HT1080 (cell line): ENCODE measurements around the gene GREB1. TPM values are rescaled to one million over a fixed set of nuclear protein-coding genes. Genes with fewer than 3 reads are reported as not detected.

ENCODE experiments used
- DNase-seq: peaks from one replicate; pipeline ENCODE4 v3.0.0-alpha.2; 2015; ENCODE audit warnings: low read depth
- total RNA-seq: library from RNA; depleted of rRNA; stranded (reverse); fragments of >200 nt; shearing (Covaris generic); gene quantifications from 2 replicates; pipeline ENCODE4 v1.2.3, GENCODE V29; 2014

The GREB1 gene
- total RNA-seq, 1 experiment from 2014 or later, result 1.7 TPM

DNA sequence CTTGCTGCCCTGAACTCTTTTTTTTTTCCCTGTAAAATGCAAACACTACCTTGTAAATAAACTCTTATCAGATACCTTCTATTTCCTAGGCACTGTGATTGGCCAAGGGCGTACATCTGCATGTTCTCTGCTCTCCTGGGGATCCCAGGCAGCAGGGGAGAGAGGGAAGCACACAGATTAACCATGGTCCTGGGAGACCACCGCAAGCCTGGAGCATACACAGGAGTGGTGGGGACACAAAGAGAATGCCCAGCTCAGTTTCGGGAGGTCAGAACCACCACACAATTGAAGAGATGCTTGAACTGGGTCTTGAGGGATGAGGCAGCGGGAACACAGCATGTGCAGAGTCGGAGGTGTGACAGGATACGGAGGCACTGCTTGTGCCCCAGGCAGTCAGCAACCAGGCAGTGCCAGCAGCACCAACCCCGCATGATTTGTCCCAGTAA, 2.1 kb downstream of the GREB1 start:
- DNase-seq, result no peak

DNA sequence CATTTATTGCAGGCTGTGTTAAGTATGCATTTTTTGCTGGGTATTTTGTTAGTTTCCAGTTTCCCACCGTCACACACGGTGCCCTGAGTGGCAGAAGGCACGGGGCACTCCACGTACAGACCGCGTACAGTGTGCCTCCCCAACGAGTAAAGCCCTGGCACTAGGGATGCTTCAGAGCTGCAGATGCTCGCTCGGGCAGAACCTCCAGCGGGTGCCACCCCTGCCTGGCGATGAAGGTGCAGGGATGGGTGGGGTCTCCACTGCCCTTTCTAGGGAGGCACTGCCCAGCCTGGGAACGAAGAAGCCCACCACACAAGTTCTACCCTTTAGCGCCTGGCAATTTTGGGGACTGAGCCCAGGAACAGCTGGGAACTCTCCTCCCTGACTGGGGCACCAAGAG, 4.1 kb downstream of the GREB1 start:
- no peak for DNase-seq

DNA sequence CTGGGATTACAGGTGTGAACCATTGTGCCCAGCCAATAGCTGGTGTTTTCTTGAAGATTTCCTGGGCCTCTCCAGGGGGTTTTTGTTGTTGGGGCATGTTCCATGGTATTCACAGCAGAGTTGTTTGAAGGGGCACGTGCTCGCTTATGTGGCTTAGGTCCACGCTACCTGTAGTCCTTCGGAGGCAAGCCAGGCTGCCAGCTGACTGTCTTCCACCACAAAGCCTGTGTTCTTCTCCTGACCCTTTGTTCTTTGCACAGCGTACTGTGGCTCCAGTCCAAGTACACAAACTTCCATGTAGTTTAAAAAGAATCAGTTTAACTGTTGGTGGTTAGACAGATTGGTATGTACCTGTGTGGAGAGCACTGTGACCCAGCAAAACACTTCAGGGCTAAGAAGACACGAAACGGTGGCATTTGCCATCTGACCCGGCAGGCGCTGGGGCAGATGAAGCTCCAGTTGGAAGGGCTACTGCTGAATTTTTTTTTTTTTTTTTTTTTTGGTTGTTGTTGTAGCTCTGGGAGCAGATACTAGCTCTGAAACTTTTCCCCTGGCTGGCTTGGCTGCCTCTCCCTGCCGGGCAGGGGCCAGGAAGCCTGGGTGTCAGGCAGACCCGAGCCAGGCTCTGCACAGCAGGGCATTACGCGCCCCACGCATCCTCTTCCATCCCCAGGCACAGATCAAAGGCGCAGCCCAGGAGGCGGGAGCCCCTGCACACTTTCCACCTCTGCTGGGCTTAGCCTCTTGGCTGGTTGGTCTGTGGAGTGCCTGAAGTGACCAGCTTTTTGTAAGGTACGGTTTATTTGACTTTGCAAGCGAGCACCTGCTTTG, 5.7 kb downstream of the GREB1 start:
- no peak for DNase-seq

DNA sequence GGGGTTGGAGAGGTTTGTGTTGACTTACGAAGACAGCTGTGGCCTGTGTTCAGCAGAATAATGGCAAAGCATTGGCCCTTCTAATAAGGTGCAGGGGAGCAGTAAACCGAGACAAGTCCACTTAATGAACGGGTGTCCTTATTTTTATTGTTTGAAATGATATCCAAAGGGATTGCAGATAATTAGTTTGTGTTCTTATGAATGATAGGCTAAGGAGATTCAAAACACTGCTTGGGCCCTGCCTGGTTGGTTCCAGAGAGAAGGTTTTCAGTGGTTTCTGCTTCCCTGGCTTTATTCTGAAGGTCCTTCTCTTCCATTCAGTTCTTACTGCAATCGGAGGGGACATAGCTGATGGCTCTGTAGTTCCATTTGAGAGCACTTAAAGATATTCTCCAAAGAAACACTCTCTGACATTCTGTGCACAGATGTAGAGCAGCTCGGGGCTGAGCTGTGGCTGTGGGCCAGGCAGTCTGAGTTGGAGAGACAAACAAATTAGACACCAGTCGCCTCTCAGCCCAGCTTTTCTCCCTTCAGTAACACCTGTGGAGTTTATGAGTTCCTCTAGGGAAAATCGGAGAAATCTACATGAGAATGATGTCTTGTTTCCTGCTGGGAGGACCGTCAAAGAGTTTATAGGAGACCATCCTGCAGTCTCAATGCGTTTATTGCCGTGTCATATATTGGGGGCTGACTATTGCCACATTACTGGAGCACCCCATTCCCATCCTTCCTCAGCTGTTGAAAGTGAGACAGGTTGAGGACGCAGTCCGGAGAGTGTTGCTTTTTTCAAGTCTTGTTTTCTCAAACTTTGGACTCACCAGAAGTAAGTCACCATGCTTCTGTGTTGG, 6.5 kb downstream of the GREB1 start:
- no peak for DNase-seq

DNA sequence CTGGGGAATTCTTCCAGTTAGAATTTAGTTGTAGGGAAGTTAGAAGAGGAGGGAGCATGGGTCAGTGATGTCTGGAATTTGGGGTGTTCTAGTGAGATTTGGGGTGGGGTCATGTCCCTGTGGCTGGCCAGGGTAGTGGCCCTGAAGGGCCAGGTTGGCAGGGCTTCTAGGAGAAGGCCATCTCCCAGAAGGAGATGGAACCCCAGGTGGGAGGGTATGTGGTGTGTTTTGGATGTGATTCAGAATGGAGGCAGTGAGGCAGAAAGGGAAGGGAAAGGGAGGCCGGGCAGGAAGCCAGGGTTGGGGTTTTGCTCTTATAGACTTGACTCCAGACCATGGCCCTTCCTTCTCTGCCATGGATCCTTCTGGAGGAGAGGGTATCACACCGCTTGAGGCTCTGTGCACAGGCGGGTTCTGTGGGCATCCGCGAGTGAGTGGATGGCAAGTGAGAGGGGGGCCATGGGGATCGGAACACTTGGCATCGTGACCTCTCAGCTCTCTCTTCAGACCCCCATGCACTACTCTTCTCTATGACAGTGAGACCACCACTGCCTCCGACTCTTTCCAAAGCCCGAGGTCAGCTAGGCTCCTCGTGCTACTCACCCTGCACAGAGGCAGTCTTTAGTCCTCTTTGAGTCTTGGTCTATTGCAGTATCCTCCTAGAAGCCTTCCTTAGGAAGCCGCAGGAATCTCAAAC, 7.3 kb downstream of the GREB1 start:
- DNase-seq, result no peak

DNA sequence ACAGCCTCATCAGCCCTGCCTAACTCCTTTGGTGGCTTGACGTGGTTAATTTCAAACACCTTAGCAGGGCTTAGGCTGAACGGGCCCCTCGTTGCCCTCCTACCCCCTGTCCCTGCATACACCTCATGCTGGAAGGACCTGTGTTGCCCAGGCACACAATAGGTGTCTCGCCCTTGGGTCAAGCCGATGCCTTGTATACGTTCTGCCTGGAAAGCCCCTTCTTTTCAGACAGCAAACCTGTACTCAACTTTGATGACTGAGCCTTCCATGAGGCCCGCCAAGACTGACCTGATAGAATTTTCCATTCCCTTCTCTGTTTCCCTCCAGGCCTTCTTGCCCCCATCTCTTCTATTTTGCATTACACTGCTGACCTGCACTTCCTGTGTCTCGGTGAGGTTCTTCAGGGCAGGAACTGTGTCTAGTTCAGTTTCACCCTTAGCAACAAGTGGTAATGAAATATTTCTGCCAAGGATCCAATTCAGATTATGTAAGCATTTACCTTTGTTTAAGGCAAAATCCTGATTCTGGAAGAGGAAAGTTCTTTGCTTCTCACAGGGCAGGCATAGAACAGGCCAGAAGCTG, 7.9 kb downstream of the GREB1 start:
- no peak for DNase-seq

DNA sequence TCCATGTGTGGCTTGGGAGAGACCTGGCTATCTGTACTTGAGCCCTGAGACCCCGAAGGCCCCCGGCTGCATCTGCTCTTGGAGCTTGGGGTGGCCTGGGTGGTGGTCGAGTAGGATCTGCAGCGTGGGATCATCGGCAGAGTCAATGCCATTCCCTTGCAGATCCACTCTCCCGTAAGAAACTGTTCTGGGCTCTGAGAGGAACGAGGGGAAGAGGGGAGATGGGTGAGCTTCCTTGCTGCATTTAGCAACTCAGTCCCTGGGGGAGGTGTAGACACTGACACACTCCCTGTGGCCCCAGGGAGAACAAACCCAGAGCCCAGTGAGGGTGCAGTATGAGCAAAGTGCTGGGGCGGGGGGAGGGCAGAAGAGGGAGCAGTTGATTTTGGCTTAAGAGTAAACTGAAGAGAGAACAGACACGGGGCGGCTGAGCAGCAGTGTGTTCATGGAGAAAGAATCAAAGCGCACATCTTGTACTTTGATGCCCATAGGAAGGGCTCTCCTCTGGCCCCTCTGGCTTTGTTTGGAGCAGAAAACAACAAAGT, 8.5 kb downstream of the GREB1 start:
- DNase-seq, result no peak

DNA sequence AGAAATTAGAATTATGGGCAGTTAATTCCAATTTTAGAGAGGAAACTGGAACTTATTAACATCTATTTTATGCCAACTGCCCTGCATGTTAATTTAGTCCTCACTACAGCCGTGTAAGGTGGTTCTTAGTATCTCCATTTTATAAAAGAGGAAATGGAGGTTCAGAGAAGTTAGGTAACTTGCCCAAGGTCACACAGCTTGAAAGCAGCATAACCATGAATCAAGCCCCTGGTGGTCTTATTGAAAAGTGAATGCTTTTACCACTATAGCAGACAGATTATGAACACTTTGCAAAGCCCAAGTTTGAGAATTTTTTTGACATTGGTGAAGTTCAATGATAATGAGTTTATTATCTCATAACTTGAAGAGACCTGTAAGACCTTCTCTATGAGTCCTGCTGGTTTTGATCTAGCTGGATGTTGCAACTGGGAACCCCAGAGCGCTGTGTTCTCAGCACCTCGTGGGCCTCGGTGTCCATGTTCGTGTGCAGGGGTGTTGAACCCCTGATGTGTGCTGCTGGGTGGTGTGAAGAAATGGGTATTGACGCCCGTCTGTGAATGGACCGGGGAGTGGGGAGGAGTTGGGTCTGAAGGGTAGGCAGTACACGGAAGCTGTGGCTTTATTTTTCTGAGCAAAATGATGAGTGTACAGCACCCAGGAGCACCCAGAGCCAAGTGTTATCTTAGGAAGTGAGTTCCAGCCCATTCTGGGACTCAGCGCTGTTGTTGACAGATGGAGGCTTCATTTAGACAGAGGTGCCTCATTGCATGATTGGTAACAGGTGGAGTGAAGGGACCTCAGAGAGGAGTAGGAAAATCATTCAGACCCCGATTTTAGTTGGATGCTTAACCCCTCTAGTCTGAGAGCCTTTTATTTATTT, 9.7 kb downstream of the GREB1 start:
- DNase-seq, result no peak

DNA sequence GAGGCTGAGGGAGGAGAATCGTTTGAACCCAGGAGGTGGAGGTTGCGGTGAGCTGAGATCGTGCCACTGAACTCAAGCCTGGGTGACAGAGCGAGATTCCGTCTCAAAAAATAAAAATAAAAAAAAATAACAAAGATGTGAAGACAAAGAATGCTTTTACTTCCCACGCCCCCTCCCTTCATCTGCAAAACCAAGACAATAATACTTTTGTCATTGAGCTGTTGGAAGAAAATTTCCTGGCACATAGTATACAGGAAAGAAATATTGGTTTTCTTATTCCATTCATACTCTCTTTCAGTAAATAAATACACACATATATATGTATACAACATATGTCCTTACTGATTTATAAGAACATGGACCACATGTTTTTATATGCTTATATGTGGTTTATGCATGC, 12.2 kb downstream of the GREB1 start:
- no peak for DNase-seq

DNA sequence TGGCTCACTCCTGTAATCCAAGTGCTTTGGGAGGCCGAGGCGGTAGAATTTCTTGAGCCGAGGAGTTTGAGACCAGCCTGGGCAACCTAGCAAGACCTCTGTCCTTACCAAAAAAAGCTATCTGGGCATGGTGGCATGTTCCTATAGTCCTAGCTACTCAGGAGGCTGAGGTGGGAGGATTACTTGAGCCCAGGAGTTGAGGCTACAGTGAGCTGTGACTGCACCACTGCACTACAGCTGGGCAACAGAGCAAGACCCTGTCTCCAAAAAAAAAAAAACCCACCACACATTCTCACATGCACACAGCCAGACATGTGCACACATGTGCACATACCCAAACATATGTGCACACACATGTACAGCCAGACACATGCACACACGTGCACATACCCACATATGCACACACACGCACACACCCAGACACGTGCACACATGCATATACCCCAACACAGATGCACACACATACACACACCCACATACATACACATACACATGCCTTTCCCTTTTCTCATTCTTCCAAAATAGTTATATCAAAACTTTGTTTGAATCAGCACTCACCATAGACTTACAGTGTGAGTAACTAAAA, 14.2 kb downstream of the GREB1 start:
- no peak for DNase-seq

DNA sequence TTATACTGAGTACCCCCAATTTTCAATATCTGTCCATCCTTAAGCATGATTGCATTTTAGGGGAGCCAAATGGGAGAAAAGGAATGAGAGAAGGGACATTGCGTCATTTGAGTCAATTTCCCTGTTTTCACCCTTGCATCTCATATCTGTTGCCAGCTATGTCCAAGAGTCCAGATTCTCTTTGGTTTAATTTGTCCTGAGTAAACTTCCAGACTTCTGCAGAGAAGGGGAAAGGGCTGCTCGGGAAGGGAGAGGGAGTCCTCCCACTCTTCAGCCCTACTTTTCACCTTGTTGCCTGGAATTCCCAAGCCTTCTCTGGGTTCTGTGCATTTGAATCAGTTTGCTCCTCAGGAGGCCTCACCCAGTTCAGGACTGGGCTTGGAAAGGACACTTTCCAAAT, 16.5 kb downstream of the GREB1 start:
- DNase-seq, result no peak

DNA sequence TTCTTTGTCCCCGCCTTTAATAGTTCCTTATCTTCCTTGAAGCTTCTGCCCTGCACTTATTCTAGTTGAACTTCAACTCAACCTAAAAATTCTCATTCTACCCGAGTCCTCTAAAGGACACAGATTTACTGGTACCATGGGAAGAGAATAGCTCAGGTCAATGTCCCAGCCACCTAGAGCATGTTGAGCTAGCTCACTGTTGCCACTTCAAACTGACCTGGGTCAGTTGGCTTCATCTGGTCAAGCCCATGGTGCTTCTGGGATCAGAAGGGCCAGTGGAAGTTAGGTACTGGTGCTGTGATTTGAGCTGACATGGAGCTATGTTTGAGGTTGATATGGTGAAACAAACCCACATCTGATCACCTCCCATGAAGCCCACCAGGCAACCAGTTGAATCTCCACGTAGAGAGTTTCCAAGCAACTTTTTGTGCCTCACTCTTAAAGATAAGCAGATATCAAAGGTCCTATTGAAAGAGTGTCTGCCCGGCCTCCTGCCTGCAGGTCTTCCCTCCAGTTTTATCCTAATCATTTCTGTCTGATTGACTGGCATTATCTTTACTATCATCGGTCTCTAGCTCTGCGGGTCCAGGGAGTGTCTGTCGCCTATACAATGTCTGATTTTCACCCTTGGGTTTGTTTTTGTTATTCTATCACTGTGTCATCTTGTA, 17.2 kb downstream of the GREB1 start:
- no peak for DNase-seq

DNA sequence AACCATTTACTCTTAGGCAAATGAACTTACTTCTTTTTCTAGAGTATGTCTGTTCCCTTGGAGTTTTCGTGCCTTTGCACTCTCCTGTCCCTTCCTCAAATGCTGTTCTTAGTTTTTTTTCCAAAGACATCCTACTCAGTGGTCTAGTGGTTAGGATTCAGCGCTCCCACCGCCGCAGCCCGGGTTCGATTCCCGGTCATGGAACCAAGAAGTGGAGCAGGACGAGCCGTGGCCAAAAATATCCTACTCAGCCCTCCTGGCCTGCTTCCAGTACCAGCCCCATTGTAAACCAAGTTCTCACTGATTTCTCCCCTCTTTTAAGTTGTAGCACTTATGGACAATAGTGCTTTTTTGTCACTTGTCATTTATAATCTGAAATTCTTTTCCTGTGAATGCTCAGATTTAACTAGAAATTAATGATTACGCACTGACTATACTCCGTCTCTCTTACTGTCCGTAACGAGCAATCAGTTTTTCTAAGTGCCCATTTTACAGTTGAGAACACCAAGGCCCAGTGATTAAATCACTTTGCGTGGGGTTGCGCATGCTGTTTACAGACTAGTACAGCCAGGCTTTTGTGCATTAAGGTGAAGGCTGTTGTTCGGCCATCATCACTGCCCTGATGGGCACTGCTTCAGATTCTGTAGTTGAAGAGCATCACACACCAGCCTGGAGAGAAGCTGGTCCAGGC, 17.9 kb downstream of the GREB1 start:
- DNase-seq, result peak; percentile 43

DNA sequence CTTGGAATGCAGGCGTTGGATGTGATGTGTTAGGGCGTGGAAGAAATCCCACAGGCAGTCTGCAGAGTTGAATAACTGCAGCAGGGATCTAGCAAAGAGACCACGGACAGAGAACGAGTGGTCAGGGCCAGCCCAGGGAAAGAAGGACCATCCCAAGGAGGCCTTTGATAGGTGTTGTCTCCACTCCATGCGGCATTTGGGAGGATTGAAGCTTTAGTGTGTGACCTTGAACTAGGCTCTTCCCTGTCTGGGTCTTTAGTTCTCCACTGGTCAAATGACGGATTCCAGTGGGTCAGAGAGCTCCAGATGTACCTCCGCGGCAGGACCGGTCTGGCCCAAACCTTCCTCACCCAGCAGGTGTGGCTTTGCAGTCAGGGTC, 18.4 kb downstream of the GREB1 start:
- no peak for DNase-seq

DNA sequence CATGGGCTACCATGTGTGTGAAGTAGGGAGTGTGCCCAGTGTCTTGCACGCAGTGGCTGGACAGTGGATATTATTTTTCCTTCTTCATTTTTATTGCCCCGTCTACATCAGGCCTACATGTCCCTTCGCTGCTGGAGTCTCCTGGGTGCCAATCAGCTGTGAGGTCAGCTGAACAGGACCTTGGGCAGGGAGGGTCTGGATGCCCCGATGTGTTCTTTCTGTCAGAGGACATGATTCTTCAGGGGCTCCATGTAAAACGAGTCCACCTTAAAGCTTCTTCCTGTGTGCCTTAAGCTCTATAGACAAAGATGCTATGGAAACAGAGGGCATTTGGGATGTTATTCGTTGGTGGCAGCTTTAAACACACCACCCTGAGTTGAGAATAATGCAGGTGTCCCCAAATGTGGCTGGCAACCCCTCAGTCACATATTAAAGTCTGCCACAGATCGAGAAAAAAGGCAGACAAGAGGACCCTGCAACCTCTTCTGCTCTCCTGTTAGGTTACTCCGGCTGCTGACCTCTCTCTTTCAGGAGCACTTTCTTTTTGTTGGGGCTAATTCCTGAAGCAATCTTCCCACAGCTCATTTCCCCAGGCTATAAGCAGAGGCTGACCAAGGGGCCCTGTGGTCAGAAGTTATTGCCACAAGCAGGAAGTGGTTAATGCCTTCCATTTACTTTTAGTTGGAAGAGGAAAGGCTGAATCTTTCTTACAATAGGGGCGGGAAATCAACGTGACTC, 20.0 kb downstream of the GREB1 start:
- DNase-seq, result peak; percentile 84

DNA sequence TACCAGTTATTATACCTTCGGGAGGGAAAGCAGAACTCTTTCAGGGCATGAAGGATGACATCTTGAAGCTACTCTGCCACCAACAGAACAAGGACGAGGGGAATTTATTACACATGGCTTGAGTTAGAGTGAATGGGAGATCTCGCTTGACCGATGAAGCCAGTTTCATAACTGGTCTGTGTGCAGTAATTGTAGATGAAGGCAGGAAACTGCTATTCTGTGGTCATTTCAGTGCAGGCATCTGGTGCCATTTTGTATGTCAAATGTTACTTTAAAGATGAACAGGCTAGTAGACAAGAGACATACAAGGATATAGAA, 20.5 kb downstream of the GREB1 start:
- no peak for DNase-seq

DNA sequence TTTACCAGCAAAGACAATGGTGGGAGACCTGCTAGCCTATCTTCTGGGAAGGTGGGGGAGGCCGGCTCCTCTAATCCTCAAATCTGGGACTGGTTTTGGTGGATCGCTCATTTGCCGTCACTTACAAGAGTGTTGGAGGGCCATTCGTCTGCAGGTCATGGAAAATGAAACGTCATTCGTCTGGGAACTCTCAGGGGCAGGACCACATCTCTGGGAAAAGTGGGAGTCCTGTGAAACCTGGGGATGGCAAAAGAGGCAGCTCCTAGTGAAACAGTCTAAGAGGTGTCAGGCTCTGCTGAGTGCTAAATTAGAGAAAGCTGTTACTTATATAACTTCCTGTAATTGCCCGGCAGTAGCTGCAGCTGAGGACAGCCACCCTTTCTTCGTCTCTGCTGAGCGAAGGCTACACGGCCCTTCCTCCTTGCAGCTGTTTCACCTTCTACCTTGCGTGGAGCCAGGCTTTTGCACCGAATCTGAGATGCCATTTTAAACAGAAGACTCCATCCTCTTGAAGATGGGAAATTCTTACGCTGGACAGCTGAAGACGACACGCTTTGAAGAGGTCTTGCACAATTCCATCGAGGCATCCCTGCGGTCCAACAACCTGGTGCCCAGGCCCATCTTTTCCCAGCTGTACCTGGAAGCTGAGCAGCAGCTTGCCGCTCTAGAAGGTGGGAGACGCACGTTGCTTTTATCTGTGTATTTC, 22.4 kb downstream of the GREB1 start:
- DNase-seq, result no peak
